ENCODE data around the gene MCCC2.
"Not testable (repeated sequence)": the region's sequence is repeated elsewhere in the genome, so short reads cannot be mapped to it uniquely, and the experiment has no call there.

Gene MCCC2

DNA sequence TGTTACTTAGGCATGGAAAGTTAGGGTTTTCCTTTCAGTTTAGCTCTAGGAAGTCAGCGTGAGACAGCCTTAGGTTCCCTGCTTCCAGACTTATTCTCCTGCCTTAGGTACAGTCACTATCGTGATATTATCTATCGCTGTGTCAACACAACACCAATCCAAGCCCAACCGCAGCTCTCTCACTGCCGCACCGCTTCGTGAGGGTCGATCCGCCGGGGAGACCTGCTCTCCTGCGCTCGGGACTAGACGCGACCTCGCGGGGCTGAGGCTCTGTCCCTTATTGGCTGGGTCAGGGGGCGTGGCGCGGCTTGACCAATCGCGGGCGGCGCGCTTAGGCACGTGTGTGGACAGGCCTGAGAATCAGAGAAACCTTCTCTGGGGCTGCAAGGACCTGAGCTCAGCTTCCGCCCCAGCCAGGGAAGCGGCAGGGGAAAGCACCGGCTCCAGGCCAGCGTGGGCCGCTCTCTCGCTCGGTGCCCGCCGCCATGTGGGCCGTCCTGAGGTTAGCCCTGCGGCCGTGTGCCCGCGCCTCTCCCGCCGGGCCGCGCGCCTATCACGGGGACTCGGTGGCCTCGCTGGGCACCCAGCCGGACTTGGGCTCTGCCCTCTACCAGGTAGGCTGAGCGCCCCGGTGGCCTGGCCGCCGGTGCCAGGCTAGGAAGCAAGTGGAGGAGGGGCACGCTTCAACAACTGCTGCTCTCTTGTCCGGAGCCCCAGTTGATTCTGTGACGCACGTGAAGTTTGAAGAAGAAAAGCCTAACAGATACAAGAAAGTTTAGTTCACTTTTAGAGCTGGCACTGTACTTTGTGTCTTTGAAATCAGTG lies at the start of gene MCCC2:
Gene MCCC2 (plus strand): TSS at position 400 of the 825 bp plus-strand sequence. CDS start 86 bp downstream, at position 486.
- DNase-seq, result peak; percentile 98

DNA sequence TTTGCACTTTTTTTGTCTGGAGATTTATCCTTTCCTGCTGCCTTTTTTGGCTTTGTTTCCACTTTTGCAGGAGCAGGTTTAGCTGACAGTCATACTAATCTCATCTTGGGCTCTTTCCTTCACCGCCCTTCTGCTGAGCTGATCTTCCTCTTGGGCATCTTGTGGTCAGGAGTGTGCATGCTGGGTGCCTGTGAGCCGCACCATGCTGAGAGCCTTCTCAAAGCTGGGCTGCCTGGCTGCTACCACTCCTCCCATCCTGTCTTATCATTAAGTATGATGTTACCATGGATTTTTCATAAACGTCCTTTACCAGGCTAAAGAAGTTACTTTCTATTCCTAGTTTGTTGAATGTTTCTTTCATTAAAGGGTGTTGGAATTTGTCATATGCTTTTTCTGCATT lies 49.5 kb upstream of the MCCC2 start:
- no peak for DNase-seq

DNA sequence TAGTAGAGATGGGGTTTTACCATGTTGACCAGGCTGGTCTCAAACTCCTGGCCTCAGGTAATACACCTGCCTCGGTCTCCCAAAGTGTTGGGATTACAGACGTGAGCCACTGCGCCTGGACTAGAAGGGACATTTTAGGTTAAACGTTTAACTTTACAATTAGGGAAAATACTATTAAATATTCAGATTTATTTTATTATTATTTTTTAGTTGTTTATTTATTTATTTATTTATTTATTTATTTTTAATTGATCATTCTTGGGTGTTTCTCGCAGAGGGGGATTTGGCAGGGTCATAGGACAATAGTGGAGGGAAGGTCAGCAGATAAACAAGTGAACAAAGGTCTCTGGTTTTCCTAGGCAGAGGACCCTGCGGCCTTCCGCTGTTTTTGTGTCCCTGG lies 36.3 kb upstream of the MCCC2 start:
- DNase-seq, result not testable (repeated sequence)

DNA sequence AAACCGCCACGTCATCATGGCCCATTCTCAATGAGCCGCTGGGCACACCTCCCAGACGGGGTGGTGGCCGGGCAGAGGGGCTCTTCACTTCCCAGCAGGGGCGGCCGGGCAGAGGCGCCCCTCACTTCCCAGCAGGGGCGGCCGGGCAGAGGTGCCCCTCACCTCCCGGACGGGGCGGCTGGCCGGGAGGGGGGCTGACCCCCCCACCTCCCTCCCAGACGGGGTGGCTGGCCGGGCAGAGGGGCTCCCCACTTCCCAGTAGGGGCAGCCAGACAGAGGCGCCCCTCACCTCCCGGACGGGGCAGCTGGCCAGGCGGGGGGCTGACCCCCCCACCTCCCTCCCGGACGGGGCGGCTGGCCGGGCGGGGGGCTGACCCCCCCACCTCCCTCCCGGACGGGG lies 35.6 kb upstream of the MCCC2 start:
- not testable (repeated sequence) for DNase-seq

DNA sequence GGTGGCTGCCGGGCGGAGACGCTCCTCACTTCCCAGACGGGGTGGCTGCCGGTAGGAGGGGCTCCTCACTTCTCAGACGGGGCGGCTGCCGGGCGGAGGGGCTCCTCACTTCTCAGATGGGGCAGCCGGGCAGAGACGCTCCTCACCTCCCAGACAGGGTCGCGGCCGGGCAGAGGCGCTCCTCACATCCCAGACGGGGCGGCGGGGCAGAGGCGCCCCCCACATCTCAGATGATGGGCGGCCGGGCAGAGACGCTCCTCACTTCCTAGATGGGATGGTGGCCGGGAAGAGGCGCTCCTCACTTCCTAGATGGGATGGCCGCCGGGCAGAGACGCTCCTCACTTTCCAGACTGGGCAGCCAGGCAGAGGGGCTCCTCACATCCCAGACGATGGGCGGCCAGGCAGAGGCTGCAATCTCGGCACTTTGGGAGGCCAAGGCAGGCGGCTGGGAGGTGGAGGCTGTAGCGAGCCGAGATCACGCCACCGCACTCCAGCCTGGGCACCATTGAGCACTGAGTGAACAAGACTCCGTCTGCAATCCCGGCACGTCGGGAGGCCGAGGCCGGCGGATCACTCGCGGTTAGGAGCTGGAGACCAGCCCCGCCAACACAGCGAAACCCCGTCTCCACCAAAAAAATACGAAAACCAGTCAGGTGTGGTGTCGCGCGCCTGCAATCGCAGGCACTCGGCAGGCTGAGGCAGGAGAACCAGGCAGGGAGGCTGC lies 35.0 kb upstream of the MCCC2 start:
- not testable (repeated sequence) for DNase-seq

DNA sequence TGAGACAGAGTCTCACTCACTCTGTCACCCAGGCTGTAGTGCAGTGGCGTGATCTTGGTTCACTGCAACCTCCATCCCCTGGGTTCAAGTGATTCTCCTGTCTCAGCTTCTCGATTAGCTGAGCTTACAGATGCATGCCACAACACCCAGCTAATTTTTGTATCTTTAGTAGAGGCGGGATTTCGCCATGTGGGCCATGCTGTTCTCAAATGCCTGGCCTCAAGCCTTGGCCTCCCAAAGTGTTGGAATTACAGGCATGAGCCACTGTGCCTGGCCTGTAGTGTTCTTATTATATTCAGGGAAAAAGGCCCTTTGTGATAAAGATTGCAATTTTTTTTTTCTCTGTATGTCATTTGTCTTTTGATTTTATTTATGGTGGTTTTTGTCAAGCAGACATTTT lies 24.0 kb upstream of the MCCC2 start:
- DNase-seq, result no peak

DNA sequence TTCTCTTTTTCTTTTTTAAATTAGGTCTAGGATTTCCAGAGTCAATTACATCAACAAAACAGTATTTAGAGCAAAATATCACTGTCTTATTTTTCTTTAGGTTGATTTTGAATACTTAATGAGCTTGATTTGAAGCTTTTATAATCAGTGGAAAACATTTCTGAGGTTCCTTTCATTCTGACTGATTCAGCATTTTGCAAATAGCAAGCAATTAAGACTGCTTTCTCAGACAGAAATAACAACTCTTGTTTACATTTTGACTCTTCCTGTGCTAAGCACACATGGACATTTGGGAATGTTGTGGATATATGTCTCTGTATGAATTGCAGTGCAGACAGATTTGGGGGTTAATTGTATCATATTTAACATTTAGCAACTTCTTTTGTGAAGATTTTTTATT lies 22.2 kb upstream of the MCCC2 start:
- DNase-seq, result no peak

DNA sequence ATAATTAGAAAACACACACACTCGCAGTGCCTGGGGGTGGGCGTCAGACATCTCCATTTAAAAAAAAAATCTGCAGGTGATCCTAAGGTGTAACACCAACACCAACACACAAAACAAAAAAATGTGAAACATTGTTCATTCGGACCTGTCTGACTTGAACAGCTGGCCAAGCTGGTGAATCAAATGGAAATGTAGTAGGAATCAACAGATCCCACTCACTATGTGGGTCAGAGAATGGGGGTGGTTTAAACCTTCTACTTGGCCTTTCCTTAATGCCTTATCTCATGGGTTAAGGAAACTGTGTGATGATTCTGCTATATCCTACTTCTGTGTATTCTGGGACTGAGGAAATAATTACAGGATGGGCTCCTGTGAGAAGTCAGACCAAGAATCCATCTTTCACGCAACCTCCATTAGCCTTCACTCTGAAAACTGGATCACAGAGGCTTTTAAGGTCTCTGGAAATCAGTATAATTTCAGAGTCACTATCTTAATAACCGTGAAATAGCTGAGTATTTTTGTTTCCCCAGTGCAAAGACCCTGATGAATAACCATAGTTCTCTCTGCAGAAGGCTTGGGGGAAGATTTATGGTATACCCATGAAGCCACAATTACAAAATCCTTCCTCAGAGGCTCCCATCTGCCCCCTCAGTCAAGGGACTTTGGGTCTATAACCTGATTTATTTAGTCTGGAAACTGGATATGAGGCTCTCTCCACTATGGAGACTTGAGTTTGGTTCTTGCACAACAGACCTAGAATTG lies 17.2 kb upstream of the MCCC2 start:
- no peak for DNase-seq

DNA sequence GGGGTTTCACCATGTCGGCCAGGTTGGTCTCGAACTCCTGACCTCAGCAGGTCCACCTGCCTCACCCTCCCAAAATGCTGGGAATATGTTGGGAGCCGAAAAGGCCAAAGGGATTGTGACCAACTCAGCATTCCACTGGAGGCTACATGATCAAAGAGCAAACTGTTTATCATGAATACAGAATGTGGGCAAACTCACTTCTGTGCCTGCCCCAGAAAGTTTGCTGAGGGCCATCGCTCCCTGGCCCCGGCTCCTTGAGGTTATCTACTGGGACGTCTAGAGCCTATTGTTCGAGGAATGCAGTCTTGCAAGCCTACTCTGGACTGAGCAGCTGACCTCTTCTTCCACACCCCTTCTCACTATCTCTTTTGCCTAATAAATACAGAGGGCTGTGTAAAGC lies 15.3 kb upstream of the MCCC2 start:
- not testable (repeated sequence) for DNase-seq

DNA sequence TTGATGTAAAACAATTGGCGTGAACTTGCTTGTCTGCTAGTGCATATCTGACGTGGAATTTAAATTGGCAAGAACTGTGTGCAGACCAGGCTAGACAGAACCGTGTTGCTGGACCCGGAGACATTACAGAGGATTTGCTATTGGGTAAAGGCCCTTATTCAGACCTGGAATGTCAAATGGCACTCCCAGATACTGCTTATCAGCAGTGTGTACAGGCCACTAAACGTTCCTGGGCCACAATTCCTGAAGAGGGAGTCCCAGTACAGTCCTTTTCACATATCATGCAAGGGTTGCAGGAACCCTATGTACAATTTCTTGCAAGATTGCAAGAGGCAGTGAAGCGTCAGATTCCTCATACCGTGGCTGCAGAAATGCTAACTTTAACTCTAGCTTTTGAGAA lies 13.5 kb upstream of the MCCC2 start:
- DNase-seq, result no peak

DNA sequence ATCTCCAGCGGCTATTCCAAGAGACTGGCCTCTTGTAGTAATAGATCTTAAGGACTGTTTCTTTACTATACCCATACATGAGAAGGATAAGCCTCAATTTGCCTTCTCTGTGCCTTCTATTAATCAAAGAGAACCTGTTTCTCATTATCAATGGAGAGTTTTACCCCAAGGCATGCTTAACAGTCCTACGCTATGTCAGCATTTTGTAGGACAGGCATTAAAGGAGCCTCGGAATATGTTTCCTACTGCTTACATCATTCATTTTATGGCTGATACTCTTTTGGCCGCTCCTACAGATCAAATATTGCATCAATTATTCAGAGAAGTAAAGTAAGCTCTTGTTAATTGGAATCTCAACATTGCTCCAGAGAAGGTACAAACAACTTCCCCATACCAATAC lies 11.6 kb upstream of the MCCC2 start:
- DNase-seq, result not testable (repeated sequence)

DNA sequence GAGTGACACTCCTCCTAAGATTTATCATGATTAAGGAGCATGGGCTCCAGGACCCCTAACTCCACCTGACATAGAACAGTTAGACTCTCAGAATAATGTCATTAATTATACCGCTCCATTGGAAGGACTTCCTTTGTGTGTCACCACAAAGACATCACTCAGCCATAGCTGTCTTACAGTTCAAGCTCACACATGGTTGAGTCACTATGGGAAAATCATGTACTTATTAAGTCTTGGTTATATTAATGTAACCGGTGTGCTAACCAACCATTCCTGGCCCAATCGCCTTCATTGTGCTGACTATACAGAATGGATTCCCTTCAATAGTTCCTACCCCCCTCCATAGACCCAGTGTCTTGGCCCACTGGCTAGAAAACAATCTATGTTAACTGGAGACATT lies 10.9 kb upstream of the MCCC2 start:
- DNase-seq, result no peak

DNA sequence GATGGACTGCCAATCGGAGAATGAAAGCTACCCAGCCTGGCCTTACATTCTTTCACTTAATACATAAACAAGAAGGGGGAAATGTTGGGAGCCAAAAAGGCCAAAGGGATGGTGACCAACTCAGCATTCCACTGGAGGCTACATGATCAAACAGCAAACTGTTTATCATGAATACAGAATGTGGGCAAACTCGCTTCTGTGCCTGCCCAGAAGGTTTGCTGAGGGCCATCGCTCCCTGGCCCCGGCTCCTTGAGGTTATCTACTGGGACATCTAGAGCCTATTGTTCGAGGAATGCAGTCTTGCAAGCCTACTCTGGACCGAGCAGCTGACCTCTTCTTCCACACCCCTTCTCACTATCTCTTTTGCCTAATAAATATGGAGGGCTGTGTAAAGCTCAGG lies 9.3 kb upstream of the MCCC2 start:
- not testable (repeated sequence) for DNase-seq

DNA sequence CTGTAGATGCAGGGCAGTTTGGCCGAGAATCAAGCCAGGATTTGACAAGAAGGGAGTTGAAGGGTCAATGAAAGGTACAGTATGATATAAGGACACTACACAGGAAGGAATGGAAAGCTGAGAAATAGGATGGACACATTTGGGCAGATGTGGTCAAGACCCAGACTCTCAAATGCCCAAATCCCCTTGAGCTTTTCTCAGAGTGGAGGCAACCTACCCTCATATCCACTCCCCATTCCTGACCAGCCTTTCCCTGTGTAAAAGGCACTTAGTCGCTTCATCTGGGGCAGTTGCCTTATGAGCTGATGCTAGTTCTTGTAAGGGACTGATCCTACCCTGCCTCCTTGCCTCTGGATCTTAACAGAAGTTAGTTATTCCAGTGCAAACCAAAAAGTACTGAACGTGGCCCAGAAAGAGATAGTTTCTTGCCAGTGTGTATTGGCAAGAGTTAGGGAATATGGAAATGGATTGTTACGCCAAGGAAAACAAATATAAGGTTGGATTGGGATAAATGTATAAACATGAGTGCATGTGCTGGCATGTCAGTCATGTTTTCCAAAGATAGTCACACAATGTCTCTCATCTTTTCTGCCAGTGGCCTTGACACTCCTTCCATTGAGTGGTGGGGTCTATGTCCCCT lies 4.1 kb upstream of the MCCC2 start:
- DNase-seq, result no peak

DNA sequence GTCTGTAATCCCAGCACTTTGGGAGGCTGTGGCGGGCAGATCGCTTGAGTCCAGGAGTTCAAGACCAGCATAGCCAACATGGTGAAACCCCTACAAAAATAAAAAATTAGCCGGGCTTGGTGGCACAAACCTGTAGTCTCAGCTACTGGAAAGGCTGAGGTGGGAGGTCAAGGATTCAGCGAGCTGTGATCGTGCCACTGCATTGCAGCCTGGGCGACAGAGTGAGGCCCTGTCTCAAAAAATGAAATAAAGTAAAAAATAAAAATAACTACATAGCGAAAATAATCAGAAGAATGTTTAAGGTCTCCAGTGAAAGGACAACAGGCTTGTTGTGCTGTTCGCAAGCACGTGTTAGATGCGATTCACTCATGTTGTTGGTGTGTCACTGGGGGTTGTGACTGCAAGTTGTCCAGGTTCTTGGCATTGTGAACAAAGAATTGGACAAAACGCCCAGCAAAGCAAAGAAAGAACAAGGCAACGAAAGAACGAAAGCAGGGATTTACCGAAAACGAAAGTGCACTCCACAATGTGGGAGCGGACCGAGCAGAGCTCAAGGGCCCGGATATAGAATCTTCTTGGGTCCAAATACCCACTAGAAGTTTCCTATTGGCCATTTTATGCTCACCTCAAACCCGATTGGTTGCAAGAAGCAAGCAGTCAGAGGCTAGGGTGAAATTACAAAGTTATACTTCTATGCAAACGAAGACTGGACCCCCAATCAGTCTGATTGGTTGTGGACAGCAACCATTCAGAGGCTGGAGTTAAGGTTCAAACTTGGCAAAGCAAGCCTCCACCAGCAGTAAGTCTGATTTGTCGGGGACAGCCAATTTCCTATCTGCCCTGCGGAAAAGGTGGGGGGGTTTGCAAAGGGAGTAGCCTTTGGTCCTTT lies 844 bp upstream of the MCCC2 start:
- DNase-seq, result no peak

DNA sequence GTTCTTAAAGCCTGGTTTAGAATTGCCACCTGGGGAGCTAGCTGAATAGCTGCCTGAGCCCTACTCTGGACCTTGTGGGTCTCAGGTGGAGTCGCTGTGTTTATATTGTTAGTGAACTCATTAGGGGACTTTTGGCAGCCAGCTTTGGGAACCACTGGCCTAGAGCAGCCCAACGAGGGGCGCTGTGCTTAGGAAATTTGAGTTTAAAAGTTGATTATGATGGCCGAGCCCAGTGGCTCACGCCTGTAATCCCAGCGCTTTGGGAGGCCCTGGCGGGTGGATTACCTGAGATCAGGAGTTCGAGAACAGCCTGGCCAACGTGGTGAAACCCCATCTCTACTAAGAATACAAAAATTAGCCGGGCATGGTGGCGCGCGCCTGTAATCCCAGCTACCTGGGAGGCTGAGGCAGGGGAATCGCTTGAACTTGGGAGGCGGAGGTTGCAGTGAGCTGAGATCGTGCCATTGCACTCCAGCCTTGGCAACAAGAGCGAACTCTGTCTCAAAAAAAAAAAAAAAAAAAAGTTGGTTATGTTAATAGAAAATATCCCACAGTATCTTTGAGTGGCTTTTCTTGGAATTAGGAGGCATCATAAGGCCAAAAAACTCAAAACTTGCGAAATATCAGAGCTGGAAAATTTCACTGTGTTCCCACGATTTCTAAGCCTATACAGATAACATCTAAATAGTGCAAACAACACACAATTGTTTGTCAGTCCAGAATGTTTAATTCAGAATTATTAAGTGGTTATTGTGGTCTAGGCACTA lies 809 bp downstream of the MCCC2 start:
- DNase-seq, result peak; percentile 63

DNA sequence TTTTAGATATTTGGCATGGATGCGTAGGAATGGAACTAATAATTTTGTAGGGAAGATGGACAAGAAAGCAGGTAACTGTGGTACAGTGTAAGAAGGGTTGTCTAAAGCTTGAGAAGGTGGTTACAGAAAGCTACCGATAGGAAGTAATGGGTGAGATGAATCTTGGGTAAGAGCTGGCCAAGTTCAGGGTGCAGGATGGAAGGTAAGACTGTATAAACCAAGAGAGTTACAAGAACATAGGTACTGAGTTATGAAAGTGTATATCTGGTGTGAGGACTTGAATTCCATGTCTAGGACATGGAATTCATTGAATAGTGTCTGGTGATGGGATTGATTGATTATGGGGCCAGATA lies 1.4 kb downstream of the MCCC2 start:
- DNase-seq, result no peak

DNA sequence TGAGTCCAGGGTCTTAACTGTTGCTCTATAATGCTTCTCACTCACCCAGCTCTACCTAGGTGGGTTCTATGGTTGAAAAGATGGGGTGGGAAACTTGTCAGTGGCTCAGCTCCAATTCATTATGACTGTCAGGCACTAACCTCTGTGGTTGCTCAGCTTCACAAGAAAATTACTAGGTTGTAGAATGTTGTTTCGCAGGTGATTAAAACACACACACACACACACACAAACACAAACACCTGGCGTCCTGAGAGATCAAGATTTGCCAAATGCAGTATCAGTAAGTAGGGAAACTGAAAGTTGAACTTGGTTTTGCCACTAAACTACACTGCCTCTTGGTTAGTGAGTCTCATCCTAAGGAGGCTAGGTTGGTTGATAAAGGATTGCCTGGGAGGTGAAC lies 2.8 kb downstream of the MCCC2 start:
- DNase-seq, result no peak

DNA sequence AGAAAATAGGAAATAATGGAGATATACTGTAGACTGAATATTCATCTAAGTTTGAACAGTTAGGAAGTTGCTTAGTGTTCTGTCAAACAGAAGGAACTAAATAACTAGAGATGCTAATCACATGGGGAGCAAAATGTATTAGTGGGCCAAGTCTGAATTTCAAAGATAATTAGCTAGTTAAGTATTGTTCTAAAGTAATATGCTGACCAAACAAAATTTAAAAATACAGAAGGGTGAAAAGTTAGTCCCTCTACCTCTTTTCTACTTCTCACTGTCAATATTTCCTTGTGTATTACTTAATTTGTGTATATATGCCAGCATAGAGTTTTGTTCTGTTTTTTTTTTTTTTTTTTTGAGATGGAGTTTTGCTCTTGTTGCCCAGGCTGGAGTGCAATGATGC lies 4.0 kb downstream of the MCCC2 start:
- DNase-seq, result no peak

DNA sequence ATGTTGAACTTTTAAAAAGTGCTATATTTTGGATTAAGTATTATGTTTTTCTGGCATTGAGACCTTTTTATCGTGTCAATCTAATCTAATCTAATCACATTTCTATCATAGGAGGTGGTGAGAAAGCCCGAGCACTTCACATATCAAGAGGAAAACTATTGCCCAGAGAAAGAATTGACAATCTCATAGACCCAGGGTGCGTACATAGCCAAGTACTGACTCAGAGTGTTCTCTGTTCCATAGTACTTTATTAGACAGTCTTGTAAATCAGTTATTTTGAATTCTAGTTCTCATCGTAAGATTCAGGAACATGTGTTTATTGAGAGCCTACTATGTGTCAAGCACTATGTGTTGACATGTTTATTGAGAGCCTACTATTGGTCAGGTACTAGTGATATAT lies 9.0 kb downstream of the MCCC2 start:
- no peak for DNase-seq

DNA sequence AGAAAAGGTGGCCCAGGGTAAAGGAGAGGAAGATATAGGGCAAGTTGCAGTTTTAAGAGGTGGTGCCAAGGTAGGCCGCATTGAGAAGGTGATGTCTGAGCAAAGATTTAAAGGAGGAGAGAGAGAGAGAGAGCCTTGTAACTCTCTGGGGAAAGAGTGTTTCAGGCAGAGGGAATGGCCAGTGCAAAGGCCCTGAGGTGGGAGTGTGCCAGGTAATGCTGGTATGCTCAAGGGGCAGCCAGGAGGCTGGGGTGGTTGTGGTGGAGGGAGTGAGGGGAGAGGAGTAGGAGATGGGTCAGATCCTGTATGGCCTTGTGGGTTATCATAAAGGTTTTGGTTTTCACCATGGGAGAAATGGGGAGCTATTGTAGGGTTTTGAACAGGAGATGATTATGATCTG lies 9.9 kb downstream of the MCCC2 start:
- no peak for DNase-seq

Measured in activated effector memory CD4-positive, alpha-beta T cell treated with anti-CD3 and anti-CD28 coated beads, Interleukin-2, amount 50 U/mL, for 16 hours (primary cell).